ENCODE measurements around the gene GARS1. TPM values are rescaled to one million over a fixed set of nuclear protein-coding genes. Genes with fewer than 3 reads are reported as not detected.

The GARS1 gene
- total RNA-seq, 4 donors from 2014 or later: 79.2 to 125 (median 97.3) TPM

- intact Hi-C loops (cut with DNase I): loop anchor here (10.0 kb wide), 1 partner anchor 275 kb away; no protein-coding TSS in a partner anchor
- H3K36me3 ChIP-seq: peaks cover 0 to 9% (median 4%) of the 10 kb centered on the region in 3 donors
- WGBS, 2 donors: 56 to 69% methylated on average over 6 to 7 of the region's 7 CpGs
- no peak overlapping the region for H3K4me3 ChIP-seq
- no peak for TF ChIP-seq CTCF (IDR thresholded peaks at IDR 0.05)
- no peak for TF ChIP-seq POLR2A (IDR thresholded peaks at IDR 0.05)
- H3K27ac ChIP-seq: peak overlapping the region; percentile 16 to 89 (median 78)
- H3K27me3 ChIP-seq: no peaks in the 10 kb centered on the region
- DNase-seq: no peak
- H3K4me1 ChIP-seq: peaks cover 9 to 37% (median 21%) of the 10 kb centered on the region in 3 donors
- H3K9me3 ChIP-seq: no peaks in the 10 kb centered on the region
Observed at GRCh38 chr7:30549931-30550493, 44.7 kb upstream of the GARS1 start.

- no peak for TF ChIP-seq POLR2A (IDR thresholded peaks at IDR 0.05)
- TF ChIP-seq CTCF (IDR thresholded peaks at IDR 0.05): no peak
- WGBS, 2 donors: 35 to 45% methylated on average over 1 of the region's 1 CpG
Observed at GRCh38 chr7:30552330-30552729, 42.3 kb upstream of the GARS1 start.

GRCh38 chr7:30553141-30553540 lies 41.5 kb upstream of the GARS1 start:
- no peaks in the 10 kb centered on the region for H3K27me3 ChIP-seq
- no peak overlapping the region for H3K4me3 ChIP-seq
- no peak for TF ChIP-seq POLR2A (IDR thresholded peaks at IDR 0.05)
- no peak for TF ChIP-seq CTCF (IDR thresholded peaks at IDR 0.05)
- H3K36me3 ChIP-seq: peaks cover 0 to 4% (median 4%) of the 10 kb centered on the region in 3 donors
- DNase-seq: no peak
- no peaks in the 10 kb centered on the region for H3K9me3 ChIP-seq
- intact Hi-C loops (cut with DNase I): loop anchor here (10.0 kb wide), 1 partner anchor 278 kb away; no protein-coding TSS in a partner anchor
- H3K27ac ChIP-seq: no peak overlapping the region
- peaks cover 9 to 51% (median 21%) of the 10 kb centered on the region in 3 donors for H3K4me1 ChIP-seq

More at GRCh38 chr7:30552330-30552729, 42.3 kb upstream of the GARS1 start:
- Histone ChIP-seq H3K27ac (no peak overlapping the region), H3K9me3 (no peaks in the 10 kb centered on the region), H3K4me1 (peaks cover 9 to 50% (median 21%) of the 10 kb centered on the region in 3 donors), H3K36me3 (peaks cover 0 to 4% (median 0%) of the 10 kb centered on the region in 3 donors), H3K27me3 (no peaks in the 10 kb centered on the region), H3K4me3 (no peak overlapping the region)
- DNase-seq: no peak
- intact Hi-C loops (cut with DNase I): loop anchor here (10.0 kb wide), 1 partner anchor 278 kb away; no protein-coding TSS in a partner anchor

GRCh38 chr7:30553546-30553945 lies 41.1 kb upstream of the GARS1 start:
- no peak overlapping the region for H3K27ac ChIP-seq
- no peaks in the 10 kb centered on the region for H3K27me3 ChIP-seq
- DNase-seq: no peak
- 66 to 74% methylated on average over 3 of the region's 3 CpGs for WGBS, 2 donors
- peaks cover 9 to 50% (median 21%) of the 10 kb centered on the region in 3 donors for H3K4me1 ChIP-seq
- H3K4me3 ChIP-seq: no peak overlapping the region
- no peak for TF ChIP-seq POLR2A (IDR thresholded peaks at IDR 0.05)
- no peak for TF ChIP-seq CTCF (IDR thresholded peaks at IDR 0.05)
- H3K36me3 ChIP-seq: peaks cover 0 to 4% (median 4%) of the 10 kb centered on the region in 3 donors
- intact Hi-C loops (cut with DNase I): loop anchor here (10.0 kb wide), 1 partner anchor 279 kb away; no protein-coding TSS in a partner anchor
- no peaks in the 10 kb centered on the region for H3K9me3 ChIP-seq

DNA sequence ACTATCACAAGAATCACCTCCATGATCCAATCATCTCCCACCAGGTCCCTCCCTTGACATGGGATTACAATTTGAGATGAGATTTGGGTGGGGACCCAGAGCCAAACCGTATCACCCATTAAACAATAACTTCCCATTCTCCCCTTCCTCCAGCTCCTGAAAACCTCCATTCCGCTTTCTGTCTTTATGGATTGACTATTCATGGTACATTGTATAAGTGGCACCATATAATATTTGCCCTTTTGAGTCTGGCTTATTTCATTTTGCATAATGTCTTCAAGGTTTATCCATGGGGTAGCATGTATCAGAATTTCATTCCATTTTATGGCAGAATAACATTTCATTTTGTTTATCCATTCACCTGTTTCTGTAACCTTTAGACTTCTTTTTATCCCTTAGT lies 39.2 kb upstream of the GARS1 start:
- 92 to 100% methylated on average over 2 of the region's 2 CpGs for WGBS, 2 donors
- DNase-seq: no peak
- Histone ChIP-seq H3K27me3 (no peaks in the 10 kb centered on the region), H3K36me3 (peaks cover 0 to 6% (median 4%) of the 10 kb centered on the region in 3 donors), H3K4me1 (peaks cover 4 to 44% (median 9%) of the 10 kb centered on the region in 3 donors), H3K9me3 (no peaks in the 10 kb centered on the region), H3K27ac (no peak overlapping the region), H3K4me3 (no peak overlapping the region)
- no peak for TF ChIP-seq POLR2A (IDR thresholded peaks at IDR 0.05)
- no peak for TF ChIP-seq CTCF (IDR thresholded peaks at IDR 0.05)
- intact Hi-C loops (cut with DNase I): loop anchor here (5.0 to 10.0 kb wide), 2 partner anchors 38 to 281 kb away; no protein-coding TSS in a partner anchor
